ENCODE results near the gene PNPLA6.

DNA sequence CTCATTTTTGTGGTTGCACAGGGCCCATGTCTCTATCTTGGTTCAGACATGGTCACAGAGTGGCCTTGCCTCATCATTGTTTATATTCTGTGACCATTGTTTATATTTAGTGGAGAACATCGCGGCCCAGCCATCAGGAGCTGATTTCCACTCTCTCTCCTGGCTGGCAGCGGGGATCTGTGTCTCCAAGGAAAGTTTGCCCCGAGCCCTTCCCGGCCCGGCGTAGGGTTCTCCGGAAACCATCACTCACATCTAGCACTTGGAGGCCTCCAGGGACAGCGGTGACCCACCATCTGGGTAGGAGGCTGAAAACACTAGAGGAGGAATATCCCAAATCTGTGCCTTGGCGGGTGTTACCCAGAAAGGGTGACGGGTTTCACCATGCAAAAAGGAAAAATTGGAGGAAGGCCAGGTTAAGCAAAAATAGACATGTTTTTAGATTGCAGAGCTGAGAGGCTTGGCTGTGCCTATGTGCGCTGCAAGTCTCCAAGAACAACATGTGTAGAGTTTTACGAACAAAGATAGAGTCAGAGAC, 20.3 kb upstream of the PNPLA6 start:
- TF ChIP-seq EZH2phosphoT487 (IDR thresholded peaks at IDR 0.05; ENCODE audit: insufficient read depth, low read depth) (no peak), EZH2 (IDR thresholded peaks at IDR 0.05; ENCODE audit: insufficient read depth, poor library complexity, severe bottlenecking) (no peak)

Measured in GM23248 (cell line).